GM12878 (cell line): ENCODE results near the gene PRKAG2. TPM values are rescaled to one million over a fixed set of nuclear protein-coding genes. Genes with fewer than 3 reads are reported as not detected.
A peak's percentile ranks its signal among the peaks of the same experiment; 100 is the strongest.

ENCODE experiments used
- ATAC-seq: fragments of 200-7000 bp; cut with Tn5 transposase; 3 replicates; pipeline ENCODE4 v1.9.1; 2020; ENCODE audit warnings: mild to moderate bottlenecking, moderate library complexity
- BruUV-seq: library from RNA; stranded (reverse); fragments of 400-500 nt; replicated peaks from 2 replicates; lab custom pipeline; 2021; lab: Mats Ljungman, UMichigan
- CTCF ChIA-PET: fragments of 300-600 bp; sonication (Branson Sonifier 250); formaldehyde crosslinking; extraction: SDS; loops from one replicate; lab custom pipeline; 2021; ENCODE audit warnings: inconsistent platforms; lab: Yijun Ruan, JAX
- POLR2A ChIA-PET: fragments of 350-600 bp; formaldehyde crosslinking; extraction: SDS; loops from one replicate; lab custom pipeline; 2021; ENCODE audit warnings: inconsistent platforms; lab: Charles Lee
- RAD21 ChIA-PET: fragments of 300-600 bp; sonication (Branson Sonifier 250); formaldehyde crosslinking; loops from one replicate; lab custom pipeline; 2023; ENCODE audit warnings: antibody characterized with exemption; ENCODE audit not compliant: unreplicated experiment; lab: Charles Lee
- SMC1A ChIA-PET: fragments of 300-600 bp; sonication (Branson Sonifier 250); formaldehyde crosslinking; loops from one replicate; lab custom pipeline; 2023; ENCODE audit not compliant: unreplicated experiment, uncharacterized antibody; lab: Charles Lee
- DNase-seq: peaks from one replicate; pipeline ENCODE4 v3.0.0-alpha.2; 2011; ENCODE audit warnings: low read depth, low spot score
- FAIRE-seq: peaks from 3 replicates; lab custom pipeline; 2011; peaks lifted over from hg19 to GRCh38; lab: Jason Lieb, UNC
- H2AFZ ChIP-seq: 2 replicates; pipeline ENCODE4 v1.6.0; 2011; ENCODE audit warnings: low read depth, low read length, control low read depth; ENCODE audit not compliant: control insufficient read depth
- H3K27ac ChIP-seq: 2 replicates; pipeline ENCODE4 v1.5.1; 2011; ENCODE audit warnings: control low read depth; ENCODE audit not compliant: control insufficient read depth, insufficient read depth
- H3K27me3 ChIP-seq, 2 experiments: replicated peaks in 1 of 2; 2 replicates each; pipeline versions ENCODE4 v1.6.0 to v1.6.1; 2011; ENCODE audit warnings: low read length in 1 of 2; ENCODE audit not compliant: control insufficient read depth in 2 of 2, insufficient read depth in 2 of 2
- H3K36me3 ChIP-seq, 2 experiments: 2 replicates each; pipeline ENCODE4 v1.5.1; 2011; ENCODE audit warnings: low read length in 1 of 2; ENCODE audit not compliant: control insufficient read depth in 2 of 2, insufficient read depth in 2 of 2
- H3K4me1 ChIP-seq: 2 replicates; pipeline ENCODE4 v1.6.1; 2011; ENCODE audit warnings: mild to moderate bottlenecking, low read length, moderate library complexity, mixed read lengths; ENCODE audit not compliant: control insufficient read depth, insufficient read depth
- H3K4me2 ChIP-seq: 2 replicates; pipeline ENCODE4 v1.6.0; 2011; ENCODE audit warnings: control low read depth; ENCODE audit not compliant: control insufficient read depth, insufficient read depth
- H3K4me3 ChIP-seq: fragments of 200-600 bp; sonication (generic); 2 replicates; pipeline ENCODE4 v1.5.1; 2016
- H3K79me2 ChIP-seq: 2 replicates; pipeline ENCODE4 v1.6.0; 2011; ENCODE audit warnings: low read length; ENCODE audit not compliant: control insufficient read depth, insufficient read depth
- H3K9ac ChIP-seq: 2 replicates; pipeline ENCODE4 v1.8.0; 2011; ENCODE audit warnings: low read length, control low read depth, mixed read lengths; ENCODE audit not compliant: control insufficient read depth, insufficient read depth
- H3K9me3 ChIP-seq: replicated peaks from 3 replicates; pipeline ENCODE4 v1.5.1; 2011; ENCODE audit warnings: mild to moderate bottlenecking, low read length; ENCODE audit not compliant: control insufficient read depth, insufficient read depth
- H4K20me1 ChIP-seq: 2 replicates; pipeline ENCODE4 v1.6.0; 2011; ENCODE audit not compliant: control insufficient read depth, insufficient read depth
- BHLHE40 ChIP-seq, 2 experiments: fragments of 450-650 bp in 1 of 2; IDR thresholded peaks; 2 replicates each; pipeline ENCODE4 v1.6.1; 2011 to 2017; ENCODE audit warnings: low read depth in 2 of 2, borderline replicate concordance in 1 of 2, improper control_type of control experiment in 1 of 2, low read length in 1 of 2, mild to moderate bottlenecking in 1 of 2
- CBX5 ChIP-seq: sonication (generic); IDR thresholded peaks from 2 replicates; pipeline ENCODE4 v1.6.1; 2016; ENCODE audit warnings: low read depth, moderate library complexity, mild to moderate bottlenecking, inconsistent platforms
- ELK1 ChIP-seq: IDR thresholded peaks from 2 replicates; pipeline ENCODE4 v1.6.1; 2012; ENCODE audit warnings: low read depth, low read length, improper control_type of control experiment
- PAX5 ChIP-seq: IDR thresholded peaks from 2 replicates; pipeline ENCODE4 v1.6.1; 2011; ENCODE audit warnings: low read depth, low read length, borderline replicate concordance
- PBX3 ChIP-seq: IDR thresholded peaks from 2 replicates; pipeline ENCODE4 v1.6.1; 2011; ENCODE audit warnings: mild to moderate bottlenecking, low read depth, low read length, moderate library complexity; ENCODE audit not compliant: insufficient replicate concordance
- USF2 ChIP-seq: IDR thresholded peaks from 2 replicates; pipeline ENCODE4 v1.6.1; 2011; ENCODE audit warnings: low read depth, low read length, improper control_type of control experiment, borderline replicate concordance
- ZNF384 ChIP-seq: IDR thresholded peaks from 2 replicates; pipeline ENCODE4 v1.6.1; 2012; ENCODE audit warnings: low read depth, mild to moderate bottlenecking, low read length, improper control_type of control experiment, borderline replicate concordance
- WGBS: methylation state at CpG from one replicate; pipeline ENCODE4 v1.1.6; 2016; ENCODE audit warnings: low lambda C conversion rate; ENCODE audit not compliant: insufficient replicate concordance, insufficient coverage; ENCODE audit errors: missing lambda C conversion rate; 5-methylcytosine and 5-hydroxymethylcytosine counted together
- in situ Hi-C: fragments of 300-500 bp; cut with MboI; formaldehyde crosslinking; loops from 9 replicates; pipeline ENCODE4 v1.14.3; 2018; ENCODE audit warnings: mixed read lengths
- intact Hi-C: fragments of 100-400 bp; cut with micrococcal nuclease; formaldehyde crosslinking; loops from one replicate; pipeline ENCODE4 v1.14.2; 2022; ENCODE audit not compliant: unreplicated experiment
- polyA plus RNA-seq, 11 experiments: library from polyadenylated mRNA; depleted of rRNA in 4 of 11; unstranded in 6 of 11; stranded (reverse) in 5 of 11; fragments of >200 nt; fragmentation: Nextera tagmentation in 4 of 11; fragmentation: Illumina TruSeq in 1 of 11; extraction: Ambion mirVana in 4 of 11; extraction: Trizol in 1 of 11; gene quantifications; 1 replicate in 1 of 11; 2 replicates in 10 of 11; pipeline versions ENCODE4 v1.2.1 to v1.2.3, GENCODE V29; 2011 to 2016; ENCODE audit warnings: inconsistent platforms in 2 of 11, missing spikeins in 2 of 11, low read depth in 1 of 11
- total RNA-seq, 4 experiments: library from RNA; depleted of rRNA in 3 of 4; stranded (reverse); fragments of >200 nt in 3 of 4; fragmentation: Illumina TruSeq in 1 of 4; extraction: Trizol in 1 of 4; gene quantifications; 2 replicates each; pipeline versions ENCODE4 v1.2.1 to v1.2.3, GENCODE V29; 2013 to 2021

PRKAG2 gene
- total and polyA plus RNA-seq, 10 of the 15 experiments (the other 5 are each of a cell fraction or from before 2014, with no cell fraction given): 3.4 to 8.9 (median 6.8) TPM

- in situ Hi-C loops: no loop called here
- Histone ChIP-seq H2AFZ (peak overlapping the region; percentile 87), H3K9me3 (no peaks in the 10 kb centered on the region), H4K20me1 (no peaks in the 10 kb centered on the region), H3K27me3 (no peaks in the 10 kb centered on the region), H3K27ac (no peak overlapping the region), H3K79me2 (no peaks in the 10 kb centered on the region), H3K9ac (no peak overlapping the region; the same call in 1 of the 2 replicates), H3K4me3 (peak overlapping the region; percentile 21; the same call in 1 of the 2 replicates)
- FAIRE-seq (no peak), DNase-seq (peak; percentile 17)
- RAD21 ChIA-PET: no interaction called here
- POLR2A ChIA-PET: no interaction called here
- 2% methylated on average over 17 of the region's 17 CpGs for WGBS
- intact Hi-C loops: no loop called here
- TF ChIP-seq PAX5: 0 out of 2 replicates have a peak, but pooled peaks have one; percentile 49
- no peak for TF ChIP-seq CBX5
- TF ChIP-seq ELK1: no peak
- TF ChIP-seq USF2: no peak
- TF ChIP-seq BHLHE40 (IDR thresholded peaks at IDR 0.05; ENCODE audit: borderline replicate concordance in 1 of 2, low read depth in 2 of 2, low read length in 1 of 2): 0 out of 4 replicates have a peak, but pooled peaks of 1 of the 2 experiments have one; percentile 15
- TF ChIP-seq PBX3: no peak
- TF ChIP-seq ZNF384: peak; percentile 34; the same call in 1 of the 2 replicates
- TF ChIP-seq, all 136 proteins: peak for 3
- Histone ChIP-seq H3K4me2 (peak overlapping the region; percentile 79), H3K36me3 (no peaks in the 10 kb centered on the region), H3K4me1 (peaks cover 7% of the 10 kb centered on the region)
- peak; percentile 77 for ATAC-seq
- ChIA-PET CTCF (interaction anchor here (0.6 to 0.9 kb wide), 2 partner anchors 63 to 206 kb away, joined by 3 to 4 read pairs; no protein-coding TSS in a partner anchor), SMC1A (no interaction called here)
- BruUV-seq: no TSS peak
These were observed 38.0 kb downstream of the PRKAG2 start for GRCh38 chr7:151838861-151839381.
